SK-N-SH treated with all-trans-retinoic acid at 6 μM for 48 hours (cell line): ENCODE results near the gene ANKRD44.
A peak's percentile ranks its signal among the peaks of the same experiment; 100 is the strongest.

Experiments used
- ATAC-seq: fragments of 200-7000 bp; cut with Tn5 transposase; 3 replicates; pipeline ENCODE4 v1.9.1; 2020; ENCODE audit warnings: mild to moderate bottlenecking, moderate library complexity
- ARNTL ChIP-seq: fragments of 450-650 bp; formaldehyde crosslinking; IDR thresholded peaks from 2 replicates; pipeline ENCODE4 v1.5.0; 2020; ENCODE audit warnings: low read depth, mild to moderate bottlenecking, moderate library complexity, borderline replicate concordance
- BACH2 ChIP-seq: fragments of 250-450 bp; sonication (Bioruptor Pico); IDR thresholded peaks from 2 replicates; pipeline ENCODE4 v1.9.0; 2021; ENCODE audit warnings: mild to moderate bottlenecking, borderline replicate concordance
- CREB5 ChIP-seq: fragments of 250-450 bp; sonication (Bioruptor Pico); IDR thresholded peaks from 2 replicates; pipeline ENCODE4 v1.5.1; 2020; ENCODE audit warnings: low read depth, mild to moderate bottlenecking, moderate library complexity
- CSDC2 ChIP-seq: fragments of 250-450 bp; sonication (Bioruptor Pico); IDR thresholded peaks from 2 replicates; pipeline ENCODE4 v1.5.0; 2020; ENCODE audit warnings: mild to moderate bottlenecking, moderate library complexity
- ESRRG ChIP-seq: fragments of 250-450 bp; sonication (Bioruptor Pico); IDR thresholded peaks from 2 replicates; pipeline ENCODE4 v1.6.1; 2021; ENCODE audit warnings: mild to moderate bottlenecking
- OSR1 ChIP-seq: fragments of 250-450 bp; sonication (Bioruptor Pico); IDR thresholded peaks from 2 replicates; pipeline ENCODE4 v1.8.0; 2022; ENCODE audit warnings: moderate library complexity, mild to moderate bottlenecking, inconsistent platforms
- PPARA ChIP-seq: fragments of 250-450 bp; sonication (Bioruptor Pico); IDR thresholded peaks from 2 replicates; pipeline ENCODE4 v1.5.0; 2020; ENCODE audit warnings: mild to moderate bottlenecking, borderline replicate concordance
- SNAI2 ChIP-seq: fragments of 250-450 bp; sonication (Bioruptor Pico); IDR thresholded peaks from 2 replicates; pipeline ENCODE4 v1.5.0; 2020; ENCODE audit warnings: mild to moderate bottlenecking, moderate library complexity
- TCF4 ChIP-seq: fragments of 250-450 bp; sonication (Bioruptor Pico); IDR thresholded peaks from 2 replicates; pipeline ENCODE4 v1.8.0; 2021; ENCODE audit warnings: mild to moderate bottlenecking, moderate library complexity, borderline replicate concordance
- TOX ChIP-seq: fragments of 250-450 bp; sonication (Bioruptor Pico); IDR thresholded peaks from 2 replicates; pipeline ENCODE4 v1.8.0; 2021; ENCODE audit warnings: mild to moderate bottlenecking, moderate library complexity, borderline replicate concordance
- ZC3H10 ChIP-seq: fragments of 250-450 bp; sonication (Bioruptor Pico); IDR thresholded peaks from 2 replicates; pipeline ENCODE4 v1.5.1; 2021; ENCODE audit warnings: mild to moderate bottlenecking, moderate library complexity
- ZFP3 ChIP-seq: fragments of 250-450 bp; sonication (Bioruptor Pico); IDR thresholded peaks from 2 replicates; pipeline ENCODE4 v1.5.0; 2020; ENCODE audit warnings: mild to moderate bottlenecking, moderate library complexity
- ZFP30 ChIP-seq: fragments of 450-650 bp; formaldehyde crosslinking; IDR thresholded peaks from 2 replicates; pipeline ENCODE4 v1.5.0; 2022; ENCODE audit warnings: mild to moderate bottlenecking, moderate library complexity
- ZNF565 ChIP-seq: fragments of 450-650 bp; formaldehyde crosslinking; conservative IDR thresholded peaks from 2 replicates; pipeline ENCODE4 v1.5.0; 2020; ENCODE audit warnings: low read depth, mild to moderate bottlenecking, moderate library complexity
- ZNF70 ChIP-seq: fragments of 450-650 bp; formaldehyde crosslinking; IDR thresholded peaks from 2 replicates; pipeline ENCODE4 v1.5.0; 2020; ENCODE audit warnings: mild to moderate bottlenecking, moderate library complexity
- TF ChIP-seq, protein P1 (sequence below): fragments of 250-450 bp; sonication (Bioruptor Pico); IDR thresholded peaks from 2 replicates; pipeline ENCODE4 v1.5.0; 2020; ENCODE audit warnings: mild to moderate bottlenecking, moderate library complexity
- TF ChIP-seq, protein P2 (sequence below): fragments of 250-450 bp; sonication (Bioruptor Pico); IDR thresholded peaks from 2 replicates; pipeline ENCODE4 v1.5.1; 2021; ENCODE audit warnings: mild to moderate bottlenecking, moderate library complexity
- TF ChIP-seq, protein P3 (sequence below): fragments of 250-450 bp; sonication (Bioruptor Pico); IDR thresholded peaks from 2 replicates; pipeline ENCODE4 v1.8.0; 2020; ENCODE audit warnings: mild to moderate bottlenecking, moderate library complexity, borderline replicate concordance

ANKRD44 gene

DNA sequence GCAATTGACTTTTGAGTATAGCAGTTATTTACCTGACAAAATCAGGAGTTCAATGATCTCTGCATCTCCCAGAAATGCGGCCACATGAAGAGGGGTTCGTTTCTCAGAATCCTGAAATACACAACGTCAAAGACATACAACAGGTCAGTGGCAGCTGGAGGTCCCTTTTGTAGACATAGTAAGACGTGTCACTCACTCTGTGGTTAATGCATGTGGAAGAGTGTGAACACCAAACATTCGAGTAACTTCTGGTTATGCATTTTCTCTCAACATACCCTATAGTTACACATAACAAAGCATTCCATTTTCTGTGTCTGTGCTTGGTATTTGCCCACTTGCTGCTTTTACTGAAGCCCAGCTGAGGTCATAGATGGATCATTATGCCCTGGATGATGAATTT, 163.6 kb downstream of the ANKRD44 start:
- no peak for ATAC-seq
- no peak for TF ChIP-seq ZFP3 (CRISPR knock-in tag)
- no peak for TF ChIP-seq ZFP30
- TF ChIP-seq ZC3H10 = no peak
- no peak for TF ChIP-seq TOX (CRISPR knock-in tag)
- TF ChIP-seq, protein P1, sequence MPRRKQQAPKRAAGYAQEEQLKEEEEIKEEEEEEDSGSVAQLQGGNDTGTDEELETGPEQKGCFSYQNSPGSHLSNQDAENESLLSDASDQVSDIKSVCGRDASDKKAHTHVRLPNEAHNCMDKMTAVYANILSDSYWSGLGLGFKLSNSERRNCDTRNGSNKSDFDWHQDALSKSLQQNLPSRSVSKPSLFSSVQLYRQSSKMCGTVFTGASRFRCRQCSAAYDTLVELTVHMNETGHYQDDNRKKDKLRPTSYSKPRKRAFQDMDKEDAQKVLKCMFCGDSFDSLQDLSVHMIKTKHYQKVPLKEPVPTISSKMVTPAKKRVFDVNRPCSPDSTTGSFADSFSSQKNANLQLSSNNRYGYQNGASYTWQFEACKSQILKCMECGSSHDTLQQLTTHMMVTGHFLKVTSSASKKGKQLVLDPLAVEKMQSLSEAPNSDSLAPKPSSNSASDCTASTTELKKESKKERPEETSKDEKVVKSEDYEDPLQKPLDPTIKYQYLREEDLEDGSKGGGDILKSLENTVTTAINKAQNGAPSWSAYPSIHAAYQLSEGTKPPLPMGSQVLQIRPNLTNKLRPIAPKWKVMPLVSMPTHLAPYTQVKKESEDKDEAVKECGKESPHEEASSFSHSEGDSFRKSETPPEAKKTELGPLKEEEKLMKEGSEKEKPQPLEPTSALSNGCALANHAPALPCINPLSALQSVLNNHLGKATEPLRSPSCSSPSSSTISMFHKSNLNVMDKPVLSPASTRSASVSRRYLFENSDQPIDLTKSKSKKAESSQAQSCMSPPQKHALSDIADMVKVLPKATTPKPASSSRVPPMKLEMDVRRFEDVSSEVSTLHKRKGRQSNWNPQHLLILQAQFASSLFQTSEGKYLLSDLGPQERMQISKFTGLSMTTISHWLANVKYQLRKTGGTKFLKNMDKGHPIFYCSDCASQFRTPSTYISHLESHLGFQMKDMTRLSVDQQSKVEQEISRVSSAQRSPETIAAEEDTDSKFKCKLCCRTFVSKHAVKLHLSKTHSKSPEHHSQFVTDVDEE = no peak
- TF ChIP-seq, protein P2, sequence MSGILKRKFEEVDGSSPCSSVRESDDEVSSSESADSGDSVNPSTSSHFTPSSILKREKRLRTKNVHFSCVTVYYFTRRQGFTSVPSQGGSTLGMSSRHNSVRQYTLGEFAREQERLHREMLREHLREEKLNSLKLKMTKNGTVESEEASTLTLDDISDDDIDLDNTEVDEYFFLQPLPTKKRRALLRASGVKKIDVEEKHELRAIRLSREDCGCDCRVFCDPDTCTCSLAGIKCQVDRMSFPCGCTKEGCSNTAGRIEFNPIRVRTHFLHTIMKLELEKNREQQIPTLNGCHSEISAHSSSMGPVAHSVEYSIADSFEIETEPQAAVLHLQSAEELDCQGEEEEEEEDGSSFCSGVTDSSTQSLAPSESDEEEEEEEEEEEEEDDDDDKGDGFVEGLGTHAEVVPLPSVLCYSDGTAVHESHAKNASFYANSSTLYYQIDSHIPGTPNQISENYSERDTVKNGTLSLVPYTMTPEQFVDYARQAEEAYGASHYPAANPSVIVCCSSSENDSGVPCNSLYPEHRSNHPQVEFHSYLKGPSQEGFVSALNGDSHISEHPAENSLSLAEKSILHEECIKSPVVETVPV = no peak
- no peak for TF ChIP-seq ESRRG (CRISPR knock-in tag)
- no peak for TF ChIP-seq ARNTL (CRISPR knock-in tag)
- TF ChIP-seq ZNF70 (CRISPR knock-in tag) = no peak

GRCh38 chr2:197145471-197146056, 165.0 kb downstream of the ANKRD44 start:
- no peak for ATAC-seq
- TF ChIP-seq CSDC2 (CRISPR knock-in tag) (no peak), OSR1 (CRISPR knock-in tag) (no peak)
- TF ChIP-seq, all 23 proteins: peak for 0

GRCh38 chr2:197144183-197144582, 166.4 kb downstream of the ANKRD44 start:
- TF ChIP-seq TCF4 (CRISPR knock-in tag) = peak; percentile 37; the same call in 1 of the 2 replicates
- TF ChIP-seq ZNF565 (CRISPR knock-in tag) = no peak
- TF ChIP-seq ZNF70 (CRISPR knock-in tag) = no peak
- ATAC-seq = no peak

DNA sequence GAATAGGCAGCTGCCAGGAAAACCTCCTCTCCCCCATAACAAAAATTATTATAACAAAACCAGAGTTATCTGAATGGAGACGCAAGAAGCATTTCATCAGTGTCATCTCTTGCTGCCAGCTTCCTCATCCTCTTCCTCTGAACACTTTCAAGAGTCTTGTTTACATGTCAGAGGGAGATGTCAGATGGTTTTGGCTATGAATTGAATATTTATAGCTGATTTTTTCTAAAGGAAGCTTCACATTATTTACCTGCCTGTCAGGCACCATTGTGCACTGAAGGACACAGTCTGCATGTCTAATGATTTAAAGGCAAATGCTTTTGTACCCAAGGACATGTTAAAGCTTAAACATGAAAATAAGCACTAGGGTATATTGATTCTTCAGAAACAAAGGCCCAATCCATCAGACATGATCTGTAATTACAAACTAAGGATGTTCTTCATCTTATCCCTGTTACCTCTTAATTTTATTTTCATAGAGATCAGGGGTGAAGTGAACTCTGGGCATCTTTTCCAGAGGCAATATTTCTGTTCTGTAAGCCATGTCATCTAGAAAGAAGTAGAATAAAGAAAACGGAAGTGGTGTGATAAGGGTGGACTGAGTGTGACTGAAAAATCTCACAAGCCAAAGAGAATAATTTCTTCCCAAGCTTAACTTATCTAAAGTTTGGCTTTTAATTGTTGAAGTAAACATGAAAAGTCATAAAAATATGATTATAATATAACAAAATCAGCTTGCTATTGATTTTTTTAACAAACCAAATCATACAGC, 168.7 kb downstream of the ANKRD44 start:
- TF ChIP-seq PPARA (CRISPR knock-in tag) (no peak), CREB5 (CRISPR knock-in tag) (no peak), SNAI2 (CRISPR knock-in tag) (no peak), ZNF565 (CRISPR knock-in tag) (no peak), ESRRG (CRISPR knock-in tag) (no peak), BACH2 (CRISPR knock-in tag) (no peak), ZNF70 (CRISPR knock-in tag) (no peak), ZFP3 (CRISPR knock-in tag) (no peak), ZFP30 (no peak)
- TF ChIP-seq, protein P1 = no peak
- TF ChIP-seq, protein P3, sequence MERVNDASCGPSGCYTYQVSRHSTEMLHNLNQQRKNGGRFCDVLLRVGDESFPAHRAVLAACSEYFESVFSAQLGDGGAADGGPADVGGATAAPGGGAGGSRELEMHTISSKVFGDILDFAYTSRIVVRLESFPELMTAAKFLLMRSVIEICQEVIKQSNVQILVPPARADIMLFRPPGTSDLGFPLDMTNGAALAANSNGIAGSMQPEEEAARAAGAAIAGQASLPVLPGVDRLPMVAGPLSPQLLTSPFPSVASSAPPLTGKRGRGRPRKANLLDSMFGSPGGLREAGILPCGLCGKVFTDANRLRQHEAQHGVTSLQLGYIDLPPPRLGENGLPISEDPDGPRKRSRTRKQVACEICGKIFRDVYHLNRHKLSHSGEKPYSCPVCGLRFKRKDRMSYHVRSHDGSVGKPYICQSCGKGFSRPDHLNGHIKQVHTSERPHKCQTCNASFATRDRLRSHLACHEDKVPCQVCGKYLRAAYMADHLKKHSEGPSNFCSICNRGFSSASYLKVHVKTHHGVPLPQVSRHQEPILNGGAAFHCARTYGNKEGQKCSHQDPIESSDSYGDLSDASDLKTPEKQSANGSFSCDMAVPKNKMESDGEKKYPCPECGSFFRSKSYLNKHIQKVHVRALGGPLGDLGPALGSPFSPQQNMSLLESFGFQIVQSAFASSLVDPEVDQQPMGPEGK (CRISPR knock-in tag) = no peak
- TF ChIP-seq, all 23 proteins: peak for 0
- no peak for ATAC-seq
